Left ventricle myocardium inferior (tissue), 1 donor: ENCODE data around the gene ATP13A3. TPM values are rescaled to one million over a fixed set of nuclear protein-coding genes. Genes with fewer than 3 reads are reported as not detected.

Experiments
- DNase-seq: peaks from one replicate; pipeline ENCODE4 v3.0.0-alpha.2; 2020
- H3K27ac ChIP-seq: fragments of 200-600 bp; replicated peaks from 2 replicates; pipeline ENCODE4 v1.8.0; 2021
- H3K27me3 ChIP-seq: fragments of 200-600 bp; 2 replicates; pipeline ENCODE4 v1.8.0; 2021; ENCODE audit warnings: low read depth
- H3K36me3 ChIP-seq: fragments of 200-600 bp; 2 replicates; pipeline ENCODE4 v1.8.0; 2021
- H3K4me1 ChIP-seq: fragments of 200-600 bp; 2 replicates; pipeline ENCODE4 v1.8.0; 2021
- H3K4me3 ChIP-seq: fragments of 200-600 bp; 2 replicates; pipeline ENCODE4 v1.8.0; 2021; ENCODE audit warnings: mild to moderate bottlenecking, moderate library complexity
- H3K9me3 ChIP-seq: fragments of 200-600 bp; replicated peaks from 2 replicates; pipeline ENCODE4 v1.8.0; 2021
- intact Hi-C: fragments of 100-400 bp; cut with micrococcal nuclease; formaldehyde crosslinking; loops from one replicate; pipeline ENCODE4 v1.11.0; 2022
- total RNA-seq: library from RNA; stranded (reverse); fragmentation: NEBNext Ultra II Directional; extraction: Animal tissue kit (Norgen Biotek cat#: 25700); gene quantifications from one replicate; pipeline ENCODE4 v1.2.1, GENCODE V29; 2021
- TF ChIP-seq, protein P1 (sequence below): fragments of 200-600 bp; IDR thresholded peaks from 2 replicates; pipeline ENCODE4 v1.8.0; 2021; ENCODE audit warnings: antibody characterized with exemption, mild to moderate bottlenecking, borderline replicate concordance
- donor health status: DM: no; HTN: yes; CAD: no; lungs with severe emphysema.

Gene ATP13A3
- total RNA-seq, 1 donor from 2014 or later: 99.2 TPM

DNA sequence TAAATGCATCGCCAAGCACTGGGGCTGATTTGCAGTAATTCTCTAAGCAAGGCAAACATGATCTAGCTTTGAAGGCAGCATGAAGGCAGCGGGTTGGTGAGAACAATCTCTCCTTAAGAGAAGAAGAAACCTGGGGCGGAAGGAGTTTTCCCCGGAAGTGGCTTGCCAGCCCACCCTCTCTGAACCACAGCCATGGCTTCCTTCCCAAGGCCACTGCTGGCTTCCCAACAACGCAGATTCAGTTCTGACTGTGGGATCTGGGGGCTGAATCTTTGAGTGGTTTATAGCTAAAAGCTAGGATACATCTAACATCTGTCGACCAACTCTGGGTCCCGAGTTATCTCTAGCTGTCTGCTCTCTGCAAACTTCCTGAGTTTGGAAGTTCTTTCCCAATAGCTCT, 131.4 kb downstream of the ATP13A3 start:
- H3K27ac ChIP-seq: no peak overlapping the region
- no peaks in the 10 kb centered on the region for H3K36me3 ChIP-seq
- H3K9me3 ChIP-seq: no peaks in the 10 kb centered on the region
- H3K4me1 ChIP-seq: no peaks in the 10 kb centered on the region
- H3K4me3 ChIP-seq: no peak overlapping the region
- peaks cover 31% of the 10 kb centered on the region for H3K27me3 ChIP-seq
- TF ChIP-seq, protein P1, sequence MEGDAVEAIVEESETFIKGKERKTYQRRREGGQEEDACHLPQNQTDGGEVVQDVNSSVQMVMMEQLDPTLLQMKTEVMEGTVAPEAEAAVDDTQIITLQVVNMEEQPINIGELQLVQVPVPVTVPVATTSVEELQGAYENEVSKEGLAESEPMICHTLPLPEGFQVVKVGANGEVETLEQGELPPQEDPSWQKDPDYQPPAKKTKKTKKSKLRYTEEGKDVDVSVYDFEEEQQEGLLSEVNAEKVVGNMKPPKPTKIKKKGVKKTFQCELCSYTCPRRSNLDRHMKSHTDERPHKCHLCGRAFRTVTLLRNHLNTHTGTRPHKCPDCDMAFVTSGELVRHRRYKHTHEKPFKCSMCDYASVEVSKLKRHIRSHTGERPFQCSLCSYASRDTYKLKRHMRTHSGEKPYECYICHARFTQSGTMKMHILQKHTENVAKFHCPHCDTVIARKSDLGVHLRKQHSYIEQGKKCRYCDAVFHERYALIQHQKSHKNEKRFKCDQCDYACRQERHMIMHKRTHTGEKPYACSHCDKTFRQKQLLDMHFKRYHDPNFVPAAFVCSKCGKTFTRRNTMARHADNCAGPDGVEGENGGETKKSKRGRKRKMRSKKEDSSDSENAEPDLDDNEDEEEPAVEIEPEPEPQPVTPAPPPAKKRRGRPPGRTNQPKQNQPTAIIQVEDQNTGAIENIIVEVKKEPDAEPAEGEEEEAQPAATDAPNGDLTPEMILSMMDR: no peak
- intact Hi-C loops: no loop called here
- no peak for DNase-seq

DNA sequence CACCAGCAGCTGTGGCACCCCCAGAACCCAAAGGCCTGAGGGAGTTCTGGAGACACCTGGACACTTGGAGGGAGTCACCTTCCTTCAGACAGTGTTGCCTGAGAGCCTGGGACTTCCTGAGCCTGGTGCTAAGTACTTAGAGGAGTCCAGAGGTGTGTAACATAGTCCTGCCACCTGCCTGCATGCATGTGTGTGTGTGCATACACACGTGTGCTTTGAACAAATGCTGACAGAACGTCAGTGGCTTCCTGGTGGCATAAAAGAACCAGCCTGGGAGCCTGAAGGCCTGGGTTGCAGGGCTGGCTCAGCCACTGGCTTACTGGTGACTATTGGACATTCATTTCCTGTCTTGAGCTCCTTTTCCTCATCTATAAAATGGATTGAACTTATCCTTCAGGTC, 132.5 kb downstream of the ATP13A3 start:
- intact Hi-C loops: no loop called here
- no peak for DNase-seq
- peaks cover 24% of the 10 kb centered on the region for H3K27me3 ChIP-seq
- H3K36me3 ChIP-seq: no peaks in the 10 kb centered on the region
- no peaks in the 10 kb centered on the region for H3K4me1 ChIP-seq
- TF ChIP-seq, protein P1: no peak
- H3K4me3 ChIP-seq: no peak overlapping the region
- H3K27ac ChIP-seq: no peak overlapping the region
- H3K9me3 ChIP-seq: no peaks in the 10 kb centered on the region

Other genes starting within 250 kb of the ATP13A3 start
- gene CPN2, start 135.7 kb downstream of the ATP13A3 start, total RNA-seq: 2.4 TPM
- gene LRRC15, start 117.3 kb downstream of the ATP13A3 start, total RNA-seq: 0.14 TPM
- not detected for gene GP5, start 87.7 kb downstream of the ATP13A3 start, total RNA-seq
- gene TMEM44, start 146.4 kb upstream of the ATP13A3 start, total RNA-seq: 7.5 TPM
- 23.4 TPM for gene LSG1, start 185.2 kb upstream of the ATP13A3 start, total RNA-seq
- gene FAM43A, start 198.9 kb upstream of the ATP13A3 start, total RNA-seq: 18.0 TPM